Endothelial cell (in vitro differentiated cells): Measurements from ENCODE around the gene HDAC1. TPM values are rescaled to one million over a fixed set of nuclear protein-coding genes. Genes with fewer than 3 reads are reported as not detected.
A peak's percentile ranks its signal among the peaks of the same experiment; 100 is the strongest.

Source experiments
- DNase-seq: peaks from one replicate; pipeline ENCODE4 v3.0.0; 2021; ENCODE audit warnings: low spot score
- H3K27ac Mint-ChIP-seq: one replicate; pipeline ENCODE4 v1.8.0; 2021; ENCODE audit warnings: mixed read lengths, inconsistent platforms; ENCODE audit not compliant: unreplicated experiment
- H3K27me3 Mint-ChIP-seq: one replicate; pipeline ENCODE4 v1.8.0; 2021; ENCODE audit warnings: mild to moderate bottlenecking, moderate library complexity, mixed read lengths, inconsistent platforms; ENCODE audit not compliant: unreplicated experiment
- H3K36me3 Mint-ChIP-seq: one replicate; pipeline ENCODE4 v1.8.0; 2021; ENCODE audit warnings: mild to moderate bottlenecking, low read depth, mixed read lengths, inconsistent platforms; ENCODE audit not compliant: unreplicated experiment
- H3K4me1 Mint-ChIP-seq: one replicate; pipeline ENCODE4 v1.8.0; 2021; ENCODE audit warnings: mild to moderate bottlenecking, mixed read lengths, inconsistent platforms; ENCODE audit not compliant: unreplicated experiment
- H3K4me3 Mint-ChIP-seq: one replicate; pipeline ENCODE4 v1.8.0; 2021; ENCODE audit warnings: mild to moderate bottlenecking, mixed read lengths, inconsistent platforms; ENCODE audit not compliant: unreplicated experiment
- H3K9me3 Mint-ChIP-seq: one replicate; pipeline ENCODE4 v1.8.0; 2021; ENCODE audit warnings: mixed read lengths, inconsistent platforms; ENCODE audit not compliant: unreplicated experiment
- CTCF ChIP-seq: fragments of 200-600 bp; sonication (generic); IDR thresholded peaks from one replicate; pipeline ENCODE4 v1.5.0; 2021; ENCODE audit warnings: antibody characterized with exemption; ENCODE audit not compliant: unreplicated experiment
- total RNA-seq: library from RNA; stranded (reverse); fragmentation: NEBNext Ultra II Directional; extraction: Animal tissue kit (Norgen Biotek cat#: 25700); gene quantifications from one replicate; pipeline ENCODE4 v1.2.1, GENCODE V29; 2021; ENCODE audit not compliant: unreplicated experiment

Gene HDAC1
- total RNA-seq, 1 donor from 2014 or later = 143 TPM

GRCh38 chr1:32333251-32333963 lies 41.5 kb downstream of the HDAC1 start:
- Mint-ChIP-seq H3K27me3 (peaks cover 23% of the 10 kb centered on the region), H3K4me3 (peak overlapping the region; percentile 98), H3K9me3 (no peaks in the 10 kb centered on the region), H3K4me1 (peaks cover 34% of the 10 kb centered on the region), H3K27ac (peak overlapping the region; percentile 86), H3K36me3 (peaks cover 47% of the 10 kb centered on the region)
- no peak for DNase-seq
- no peak for TF ChIP-seq CTCF

- Mint-ChIP-seq H3K4me1 (peaks cover 39% of the 10 kb centered on the region), H3K36me3 (peaks cover 46% of the 10 kb centered on the region), H3K27me3 (peaks cover 30% of the 10 kb centered on the region), H3K9me3 (no peaks in the 10 kb centered on the region), H3K27ac (peak overlapping the region; percentile 70), H3K4me3 (peak overlapping the region; percentile 98)
- TF ChIP-seq CTCF = no peak
- no peak for DNase-seq
Measured at GRCh38 chr1:32334274-32334861, 42.5 kb downstream of the HDAC1 start.

GRCh38 chr1:32334864-32335534 lies 43.1 kb downstream of the HDAC1 start:
- peak; percentile 58 for DNase-seq

GRCh38 chr1:32335535-32335789 lies 43.6 kb downstream of the HDAC1 start:
- no peaks in the 10 kb centered on the region for H3K9me3 Mint-ChIP-seq
- DNase-seq = no peak
- TF ChIP-seq CTCF = no peak
- no peak overlapping the region for H3K27ac Mint-ChIP-seq
- peaks cover 44% of the 10 kb centered on the region for H3K4me1 Mint-ChIP-seq
- H3K4me3 Mint-ChIP-seq = peak overlapping the region; percentile 98
- peaks cover 43% of the 10 kb centered on the region for H3K36me3 Mint-ChIP-seq
- peaks cover 35% of the 10 kb centered on the region for H3K27me3 Mint-ChIP-seq

More at GRCh38 chr1:32334864-32335534, 43.1 kb downstream of the HDAC1 start:
- H3K36me3 Mint-ChIP-seq = peaks cover 43% of the 10 kb centered on the region
- H3K4me3 Mint-ChIP-seq = peak overlapping the region; percentile 98
- TF ChIP-seq CTCF = peak; percentile 55
- H3K9me3 Mint-ChIP-seq = no peaks in the 10 kb centered on the region
- H3K27ac Mint-ChIP-seq = peak overlapping the region; percentile 84
- peaks cover 35% of the 10 kb centered on the region for H3K27me3 Mint-ChIP-seq
- peaks cover 42% of the 10 kb centered on the region for H3K4me1 Mint-ChIP-seq
